Left lung (tissue), 10 donors: ENCODE results near the gene HMGN2. TPM values are rescaled to one million over a fixed set of nuclear protein-coding genes. Genes with fewer than 3 reads are reported as not detected.

Source experiments
- ATAC-seq: fragments of 200-7000 bp; cut with Tn5 transposase; one replicate; pipeline ENCODE4 v1.9.1; 2020; ENCODE audit warnings: moderate library complexity
- DNase-seq, 4 donors: peaks; one replicate each; pipeline ENCODE4 v3.0.0-alpha.2; 2013 to 2020
- H3K27ac ChIP-seq, 2 donors: fragments of 200-600 bp; sonication (generic) in 1 of 2; one replicate each; pipeline versions ENCODE4 v1.5.0 to v1.8.0; 2020 to 2021
- H3K27me3 ChIP-seq, 2 donors: fragments of 200-600 bp; sonication (generic) in 1 of 2; one replicate each; pipeline versions ENCODE4 v1.5.0 to v1.8.0; 2020 to 2021
- H3K36me3 ChIP-seq, 2 donors: fragments of 200-600 bp; sonication (generic) in 1 of 2; one replicate each; pipeline versions ENCODE4 v1.5.0 to v1.8.0; 2020 to 2021
- H3K4me1 ChIP-seq, 2 donors: fragments of 200-600 bp; one replicate each; pipeline ENCODE4 v1.8.0; 2021
- H3K4me3 ChIP-seq, 2 donors: fragments of 200-600 bp; sonication (generic) in 1 of 2; one replicate each; pipeline versions ENCODE4 v1.5.0 to v1.8.0; 2020 to 2021; ENCODE audit warnings: mild to moderate bottlenecking in 1 of 2
- H3K9me3 ChIP-seq, 2 donors: fragments of 200-600 bp; sonication (generic) in 1 of 2; one replicate each; pipeline versions ENCODE4 v1.5.0 to v1.8.0; 2020 to 2021
- CTCF ChIP-seq, 2 donors: fragments of 200-600 bp; sonication (generic) in 1 of 2; IDR thresholded peaks; one replicate each; pipeline versions ENCODE4 v1.5.0 to v1.8.0; 2021; ENCODE audit warnings: antibody characterized with exemption in 2 of 2
- intact Hi-C, 2 donors: fragments of 100-400 bp; cut with DNase I; formaldehyde crosslinking; loops; one replicate each; pipeline versions ENCODE4 v1.11.2 to v1.14.2; 2022
- polyA plus RNA-seq, 6 donors: library from polyadenylated mRNA; unstranded; fragments of 120-200 nt; gene quantifications; one replicate each; pipeline ENCODE4 v1.2.1, GENCODE V29; 2013; ENCODE audit not compliant: insufficient read length in 6 of 6
- total RNA-seq, 2 donors: library from RNA; stranded (reverse); fragmentation: NEBNext Ultra II Directional; extraction: Animal tissue kit (Norgen Biotek cat#: 25700); gene quantifications; one replicate each; pipeline ENCODE4 v1.2.1, GENCODE V29; 2021
- donor health status: DM: no; HTN: yes; CAD: no.
- donor health status: DM: no; HTN: no; CAD: no.

HMGN2 gene
- total and polyA plus RNA-seq, 8 donors, result 266 to 1,494 (median 1,086) TPM

DNA sequence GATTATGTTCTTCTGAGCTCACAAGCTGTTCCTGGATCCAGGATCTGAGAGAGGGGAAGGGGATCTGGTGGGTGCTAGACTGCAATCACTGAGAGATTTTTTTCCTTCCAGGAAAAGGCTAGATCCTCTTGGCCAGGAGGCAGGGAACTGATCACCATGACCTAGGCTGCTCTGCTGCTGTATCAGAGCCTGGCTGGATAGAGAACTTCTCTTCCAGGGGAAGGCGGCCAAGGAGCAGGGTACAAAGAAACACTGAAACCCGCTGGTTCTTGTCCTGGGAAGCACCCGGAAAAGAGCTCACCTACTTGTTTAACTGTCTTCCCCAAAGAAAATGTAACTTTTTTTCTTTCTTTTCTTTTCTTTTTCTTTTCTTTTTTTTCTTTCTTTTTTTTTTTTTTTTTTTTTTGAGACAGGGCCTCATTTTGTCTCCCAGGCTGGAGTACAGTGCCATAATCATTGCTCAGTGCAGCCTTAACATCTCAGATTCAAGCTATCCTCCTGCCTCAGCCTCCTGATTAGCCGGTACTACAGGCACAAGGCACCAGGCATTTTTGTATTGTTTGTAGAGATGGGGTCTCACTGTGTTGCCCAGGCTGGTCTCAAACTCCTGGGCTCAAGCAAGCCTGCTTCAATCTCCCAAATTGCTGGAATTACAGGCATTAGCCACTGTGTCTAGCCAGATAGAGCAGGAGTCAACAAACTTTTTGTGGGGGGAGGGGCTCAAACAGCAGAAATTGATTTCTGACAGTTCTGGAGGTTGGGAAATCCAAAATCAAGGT, 44.9 kb downstream of the HMGN2 start:
- no peak for DNase-seq
- no peak for ATAC-seq

DNA sequence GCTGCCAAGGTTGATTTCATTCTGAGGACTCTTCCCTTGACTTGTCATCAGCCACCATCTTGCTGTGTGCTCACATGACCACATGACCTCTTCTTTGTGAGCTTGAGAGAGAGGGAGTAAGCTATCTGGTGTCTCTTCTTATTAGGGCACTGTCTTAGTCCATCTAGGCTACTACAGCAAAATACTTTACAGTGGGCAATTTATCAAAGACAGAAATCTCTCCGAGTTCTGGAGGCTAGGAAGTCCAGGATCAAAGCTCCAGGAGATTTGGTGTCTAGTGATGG, 45.5 kb downstream of the HMGN2 start:
- Histone ChIP-seq H3K36me3 (no peaks in the 10 kb centered on the region), H3K27me3 (no peaks in the 10 kb centered on the region), H3K9me3 (no peaks in the 10 kb centered on the region), H3K4me1 (peaks cover 0 to 14% of the 10 kb centered on the region in 2 donors), H3K4me3 (no peak overlapping the region), H3K27ac (no peak overlapping the region)
- DNase-seq (no peak), ATAC-seq (no peak)
- no peak for TF ChIP-seq CTCF (IDR thresholded peaks at IDR 0.05)
- intact Hi-C loops, result no loop called here

More for the DNA sequence above, 44.9 kb downstream of the HMGN2 start:
- no peak overlapping the region for H3K4me3 ChIP-seq
- no peaks in the 10 kb centered on the region for H3K27me3 ChIP-seq
- H3K27ac ChIP-seq, result no peak overlapping the region
- no peaks in the 10 kb centered on the region for H3K36me3 ChIP-seq
- peaks cover 0 to 14% of the 10 kb centered on the region in 2 donors for H3K4me1 ChIP-seq
- intact Hi-C loops, result no loop called here
- no peaks in the 10 kb centered on the region for H3K9me3 ChIP-seq
- TF ChIP-seq CTCF (IDR thresholded peaks at IDR 0.05), result no peak

- Histone ChIP-seq H3K4me1 (peaks cover 0 to 14% of the 10 kb centered on the region in 2 donors), H3K27me3 (no peaks in the 10 kb centered on the region), H3K36me3 (no peaks in the 10 kb centered on the region), H3K27ac (no peak overlapping the region), H3K9me3 (no peaks in the 10 kb centered on the region), H3K4me3 (no peak overlapping the region)
- intact Hi-C loops, result no loop called here
- ATAC-seq (no peak), DNase-seq (no peak)
- TF ChIP-seq CTCF (IDR thresholded peaks at IDR 0.05), result no peak
Observed at GRCh38 chr1:26518355-26518754, 46.1 kb downstream of the HMGN2 start.

- peak overlapping the region in 1 of 2 donors; percentile 77 for H3K27ac ChIP-seq
- H3K27me3 ChIP-seq, result no peaks in the 10 kb centered on the region
- intact Hi-C loops, result no loop called here
- no peak for TF ChIP-seq CTCF (IDR thresholded peaks at IDR 0.05)
- H3K4me3 ChIP-seq, result no peak overlapping the region
- no peak for DNase-seq
- H3K9me3 ChIP-seq, result no peaks in the 10 kb centered on the region
- H3K36me3 ChIP-seq, result no peaks in the 10 kb centered on the region
- H3K4me1 ChIP-seq, result peaks cover 0 to 14% of the 10 kb centered on the region in 2 donors
- no peak for ATAC-seq
Observed at GRCh38 chr1:26520339-26520738, 48.1 kb downstream of the HMGN2 start.

DNA sequence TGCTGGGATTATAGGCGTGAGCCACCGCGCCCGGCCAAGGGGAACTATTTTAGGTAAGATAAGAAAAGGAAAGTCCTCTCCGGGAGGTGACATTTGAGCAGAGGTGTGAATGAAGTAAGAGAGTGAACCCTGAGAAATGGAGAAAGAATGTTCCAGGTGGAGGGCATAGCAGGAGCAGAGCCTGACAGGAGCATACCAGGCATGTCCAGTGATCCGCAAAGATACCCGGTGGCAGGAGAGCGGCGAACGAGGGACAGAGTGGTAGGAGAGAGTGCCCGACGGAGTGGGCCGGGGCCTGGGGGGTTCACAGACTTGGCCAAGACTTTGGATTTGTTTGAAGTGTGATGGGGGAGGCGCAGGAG, 49.4 kb downstream of the HMGN2 start:
- ATAC-seq, result no peak
- Histone ChIP-seq H3K4me1 (peaks cover 0 to 14% of the 10 kb centered on the region in 2 donors), H3K9me3 (no peaks in the 10 kb centered on the region), H3K36me3 (no peaks in the 10 kb centered on the region), H3K4me3 (no peak overlapping the region), H3K27me3 (no peaks in the 10 kb centered on the region), H3K27ac (no peak overlapping the region)
- no peak for TF ChIP-seq CTCF (IDR thresholded peaks at IDR 0.05)
- no peak for DNase-seq
- intact Hi-C loops, result no loop called here
